Memory B cell (primary cell): ENCODE results near the gene SH3RF3.

Experiments
- ATAC-seq: fragments of 150-1000 bp; cut with Tn5 transposase; 2 replicates; pipeline ENCODE4 v1.10.0; 2021; ENCODE audit warnings: low read depth, mild to moderate bottlenecking, moderate library complexity
- DNase-seq, 2 donors: peaks; one replicate each; pipeline ENCODE4 v3.0.0; 2022; ENCODE audit warnings: low spot score in 2 of 2
- H3K27ac Mint-ChIP-seq: one replicate; pipeline ENCODE4 v1.8.0; 2022; ENCODE audit warnings: mild to moderate bottlenecking, moderate library complexity, mixed read lengths
- H3K27me3 Mint-ChIP-seq: one replicate; pipeline ENCODE4 v1.8.0; 2022; ENCODE audit warnings: mixed read lengths
- H3K36me3 Mint-ChIP-seq: one replicate; pipeline ENCODE4 v1.8.0; 2022; ENCODE audit warnings: mild to moderate bottlenecking, mixed read lengths
- H3K4me1 Mint-ChIP-seq: one replicate; pipeline ENCODE4 v1.8.0; 2022; ENCODE audit warnings: mixed read lengths
- H3K4me3 Mint-ChIP-seq: one replicate; pipeline ENCODE4 v1.8.0; 2022; ENCODE audit warnings: mild to moderate bottlenecking, moderate library complexity, mixed read lengths
- H3K9me3 Mint-ChIP-seq: one replicate; pipeline ENCODE4 v1.8.0; 2022; ENCODE audit warnings: mixed read lengths

Gene SH3RF3

GRCh38 chr2:109395494-109396201 lies 266.6 kb downstream of the SH3RF3 start:
- H3K4me1 Mint-ChIP-seq = no peaks in the 10 kb centered on the region
- no peak overlapping the region for H3K4me3 Mint-ChIP-seq
- no peak for ATAC-seq
- DNase-seq = no peak
- H3K27ac Mint-ChIP-seq = no peak overlapping the region
- no peaks in the 10 kb centered on the region for H3K36me3 Mint-ChIP-seq
- no peaks in the 10 kb centered on the region for H3K9me3 Mint-ChIP-seq
- peaks cover 2% of the 10 kb centered on the region for H3K27me3 Mint-ChIP-seq

- ATAC-seq = no peak
- Mint-ChIP-seq H3K9me3 (no peaks in the 10 kb centered on the region), H3K4me3 (no peak overlapping the region), H3K27me3 (peaks cover 2% of the 10 kb centered on the region), H3K36me3 (no peaks in the 10 kb centered on the region), H3K27ac (no peak overlapping the region), H3K4me1 (no peaks in the 10 kb centered on the region)
- no peak for DNase-seq
These were observed 267.5 kb downstream of the SH3RF3 start for GRCh38 chr2:109396202-109397180.

GRCh38 chr2:109397893-109398292 lies 268.9 kb downstream of the SH3RF3 start:
- H3K9me3 Mint-ChIP-seq = no peaks in the 10 kb centered on the region

GRCh38 chr2:109398366-109399015 lies 269.5 kb downstream of the SH3RF3 start:
- Mint-ChIP-seq H3K27me3 (peaks cover 2% of the 10 kb centered on the region), H3K27ac (no peak overlapping the region), H3K36me3 (no peaks in the 10 kb centered on the region), H3K9me3 (no peaks in the 10 kb centered on the region), H3K4me1 (peaks cover 2% of the 10 kb centered on the region), H3K4me3 (no peak overlapping the region)
- ATAC-seq (no peak), DNase-seq (no peak)

More at GRCh38 chr2:109397893-109398292, 268.9 kb downstream of the SH3RF3 start:
- Mint-ChIP-seq H3K27me3 (peaks cover 2% of the 10 kb centered on the region), H3K27ac (no peak overlapping the region), H3K4me1 (no peaks in the 10 kb centered on the region), H3K4me3 (no peak overlapping the region), H3K36me3 (no peaks in the 10 kb centered on the region)
- ATAC-seq (no peak), DNase-seq (no peak)

- Mint-ChIP-seq H3K27me3 (peaks cover 2% of the 10 kb centered on the region), H3K36me3 (no peaks in the 10 kb centered on the region), H3K27ac (no peak overlapping the region), H3K4me1 (peaks cover 2% of the 10 kb centered on the region), H3K9me3 (no peaks in the 10 kb centered on the region), H3K4me3 (no peak overlapping the region)
- DNase-seq (no peak), ATAC-seq (no peak)
These were observed 270.1 kb downstream of the SH3RF3 start for GRCh38 chr2:109399066-109399465.

- Mint-ChIP-seq H3K4me3 (no peak overlapping the region), H3K36me3 (no peaks in the 10 kb centered on the region), H3K27ac (no peak overlapping the region), H3K9me3 (no peaks in the 10 kb centered on the region), H3K27me3 (peaks cover 2% of the 10 kb centered on the region), H3K4me1 (peaks cover 2% of the 10 kb centered on the region)
- DNase-seq (no peak), ATAC-seq (no peak)
These were observed 271.1 kb downstream of the SH3RF3 start for GRCh38 chr2:109400102-109400501.

GRCh38 chr2:109401370-109401769 lies 272.4 kb downstream of the SH3RF3 start:
- no peaks in the 10 kb centered on the region for H3K9me3 Mint-ChIP-seq
- H3K36me3 Mint-ChIP-seq = no peaks in the 10 kb centered on the region
- H3K27me3 Mint-ChIP-seq = peaks cover 6% of the 10 kb centered on the region
- peaks cover 2% of the 10 kb centered on the region for H3K4me1 Mint-ChIP-seq
- H3K4me3 Mint-ChIP-seq = no peak overlapping the region
- no peak overlapping the region for H3K27ac Mint-ChIP-seq
- DNase-seq (no peak), ATAC-seq (no peak)

- H3K9me3 Mint-ChIP-seq = no peaks in the 10 kb centered on the region
- H3K27ac Mint-ChIP-seq = no peak overlapping the region
- no peak overlapping the region for H3K4me3 Mint-ChIP-seq
- H3K4me1 Mint-ChIP-seq = peaks cover 2% of the 10 kb centered on the region
- ATAC-seq (no peak), DNase-seq (no peak)
- peaks cover 6% of the 10 kb centered on the region for H3K27me3 Mint-ChIP-seq
- no peaks in the 10 kb centered on the region for H3K36me3 Mint-ChIP-seq
These were observed 273.2 kb downstream of the SH3RF3 start for GRCh38 chr2:109402180-109402579.

GRCh38 chr2:109402980-109403840 lies 274.2 kb downstream of the SH3RF3 start:
- no peak overlapping the region for H3K4me3 Mint-ChIP-seq
- H3K27me3 Mint-ChIP-seq = peaks cover 4% of the 10 kb centered on the region
- peaks cover 2% of the 10 kb centered on the region for H3K4me1 Mint-ChIP-seq
- DNase-seq (no peak), ATAC-seq (no peak)
- H3K27ac Mint-ChIP-seq = no peak overlapping the region
- no peaks in the 10 kb centered on the region for H3K36me3 Mint-ChIP-seq
- H3K9me3 Mint-ChIP-seq = no peaks in the 10 kb centered on the region

- H3K4me1 Mint-ChIP-seq = peaks cover 2% of the 10 kb centered on the region
- no peak overlapping the region for H3K4me3 Mint-ChIP-seq
- H3K36me3 Mint-ChIP-seq = no peaks in the 10 kb centered on the region
- DNase-seq = no peak
- peaks cover 4% of the 10 kb centered on the region for H3K27me3 Mint-ChIP-seq
- no peak overlapping the region for H3K27ac Mint-ChIP-seq
- ATAC-seq = no peak
- no peaks in the 10 kb centered on the region for H3K9me3 Mint-ChIP-seq
These were observed 274.8 kb downstream of the SH3RF3 start for GRCh38 chr2:109403841-109404201.

GRCh38 chr2:109404681-109405080 lies 275.7 kb downstream of the SH3RF3 start:
- no peak overlapping the region for H3K4me3 Mint-ChIP-seq
- no peaks in the 10 kb centered on the region for H3K9me3 Mint-ChIP-seq
- H3K27ac Mint-ChIP-seq = no peak overlapping the region
- H3K36me3 Mint-ChIP-seq = no peaks in the 10 kb centered on the region
- peaks cover 2% of the 10 kb centered on the region for H3K4me1 Mint-ChIP-seq
- ATAC-seq (no peak), DNase-seq (no peak)
- H3K27me3 Mint-ChIP-seq = peaks cover 4% of the 10 kb centered on the region

- DNase-seq (no peak), ATAC-seq (no peak)
- no peak overlapping the region for H3K4me3 Mint-ChIP-seq
- no peaks in the 10 kb centered on the region for H3K36me3 Mint-ChIP-seq
- no peaks in the 10 kb centered on the region for H3K9me3 Mint-ChIP-seq
- H3K27me3 Mint-ChIP-seq = peaks cover 4% of the 10 kb centered on the region
- H3K4me1 Mint-ChIP-seq = peaks cover 2% of the 10 kb centered on the region
- no peak overlapping the region for H3K27ac Mint-ChIP-seq
These were observed 276.9 kb downstream of the SH3RF3 start for GRCh38 chr2:109405873-109406272.

GRCh38 chr2:109406301-109406700 lies 277.3 kb downstream of the SH3RF3 start:
- peaks cover 4% of the 10 kb centered on the region for H3K27me3 Mint-ChIP-seq
- no peaks in the 10 kb centered on the region for H3K36me3 Mint-ChIP-seq
- no peak overlapping the region for H3K4me3 Mint-ChIP-seq
- no peak for ATAC-seq
- H3K27ac Mint-ChIP-seq = no peak overlapping the region
- H3K9me3 Mint-ChIP-seq = no peaks in the 10 kb centered on the region
- H3K4me1 Mint-ChIP-seq = peaks cover 2% of the 10 kb centered on the region
- no peak for DNase-seq
